Head of caudate nucleus (tissue), 42 donors: ENCODE data around the gene EIF4E1B.

ENCODE experiments used
- DNase-seq, 42 donors: peaks; one replicate each; pipeline versions ENCODE4 v3.0.0 to v3.0.0-alpha.2; 2020 to 2021; ENCODE audit warnings: mixed read lengths in 7 of 42
- intact Hi-C: fragments of 100-400 bp; cut with DNase I; formaldehyde crosslinking; loops from one replicate; pipeline ENCODE4 v1.15.0; 2022

Gene EIF4E1B

DNA sequence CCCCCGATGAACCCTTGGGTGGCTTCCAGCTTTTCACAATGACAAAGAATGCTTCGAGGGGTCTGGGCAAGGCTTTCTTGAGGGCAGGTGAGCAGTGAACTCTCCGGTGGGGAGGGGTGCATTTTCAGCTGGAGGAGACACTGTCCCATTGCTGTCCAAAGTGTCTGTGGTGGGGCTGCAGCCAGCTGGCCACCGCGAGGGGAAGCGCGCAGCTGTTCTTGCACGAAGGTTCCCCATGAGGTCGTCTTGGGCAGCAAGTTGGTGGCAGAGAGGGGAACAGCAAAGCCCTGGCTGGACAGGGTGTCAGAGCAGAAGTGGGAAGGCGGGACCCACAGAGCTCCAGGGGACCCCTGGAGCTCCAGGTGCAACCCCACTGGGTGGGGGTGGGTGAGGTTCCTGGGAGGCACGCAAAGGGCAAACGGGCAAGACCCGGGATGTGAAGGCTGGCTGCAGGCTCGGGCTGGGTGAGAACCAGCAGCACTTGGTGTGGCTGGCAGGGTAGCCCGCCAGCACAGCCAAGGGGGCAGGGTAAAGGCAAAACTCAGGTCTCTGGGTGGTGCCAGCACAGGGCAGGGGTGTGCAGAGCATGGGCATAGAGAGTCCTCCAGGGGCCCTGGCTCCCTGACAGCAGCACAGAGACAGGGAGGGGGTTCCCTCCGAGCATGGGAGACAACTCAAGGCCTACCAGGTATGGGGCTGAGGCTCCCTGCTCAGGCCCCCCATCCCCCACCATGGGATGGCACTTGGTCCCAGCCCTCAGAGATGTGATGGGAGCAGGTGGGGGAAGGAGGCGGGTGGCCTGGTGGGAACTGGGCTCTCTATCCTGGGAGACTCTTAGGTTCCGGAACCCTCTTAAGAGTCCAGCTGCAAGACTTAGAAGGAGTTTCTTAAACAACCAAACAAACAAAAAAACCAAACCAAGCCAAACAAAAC, 43.4 kb downstream of the EIF4E1B start:
- intact Hi-C loops: no loop called here
- no peak for DNase-seq

DNA sequence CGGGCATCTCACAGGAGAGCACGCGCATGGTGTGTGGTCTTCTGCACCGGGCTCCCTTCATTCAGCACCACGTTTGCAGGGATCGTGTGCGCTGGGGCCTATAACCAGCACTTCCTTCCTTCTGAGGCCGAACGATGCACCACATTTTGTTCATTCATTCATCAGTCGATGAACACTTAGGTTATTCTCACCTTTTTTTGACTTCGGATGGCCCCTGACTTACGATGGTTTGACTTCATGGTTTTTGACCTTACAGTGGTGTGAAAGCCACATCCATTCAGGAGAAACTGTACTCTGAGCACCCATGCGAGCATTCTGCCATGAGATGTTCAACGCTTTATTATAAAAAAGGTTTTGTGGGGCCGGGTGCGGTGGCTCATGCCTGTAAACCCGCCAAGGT, 44.3 kb downstream of the EIF4E1B start:
- DNase-seq: no peak
- intact Hi-C loops: no loop called here

DNA sequence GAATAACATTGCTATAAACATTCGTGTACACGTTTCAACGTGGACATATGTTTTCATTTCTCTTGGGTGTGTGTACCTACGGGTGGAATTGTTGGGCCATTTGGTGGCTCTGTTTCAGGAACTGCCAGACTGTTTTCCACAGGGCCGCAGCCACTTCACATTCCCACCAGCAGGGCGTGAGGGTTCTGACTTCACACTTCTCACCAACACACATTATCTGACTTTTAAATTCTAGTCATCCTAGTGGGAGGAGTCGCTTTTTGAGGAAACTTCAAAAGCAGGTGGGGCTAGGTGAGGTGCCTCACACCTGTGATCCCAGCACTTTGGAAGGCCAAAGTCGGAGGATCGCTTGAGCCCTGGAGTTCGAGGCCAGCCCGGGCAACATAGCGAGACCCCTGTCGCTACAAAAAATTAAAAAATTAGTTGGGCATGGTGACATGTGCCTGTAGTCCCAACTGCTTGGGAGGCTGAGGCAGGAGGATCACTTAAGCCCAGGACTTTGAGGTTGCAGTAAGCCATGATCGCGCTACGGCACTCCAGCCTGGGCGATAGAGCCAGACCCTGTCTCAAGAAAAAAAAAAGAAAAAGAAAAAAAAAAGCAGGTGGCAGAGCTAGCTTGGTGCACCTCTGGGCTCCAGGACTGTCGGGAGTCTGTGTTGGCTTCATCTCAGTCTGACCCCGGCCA, 45.3 kb downstream of the EIF4E1B start:
- DNase-seq: no peak
- intact Hi-C loops: no loop called here

DNA sequence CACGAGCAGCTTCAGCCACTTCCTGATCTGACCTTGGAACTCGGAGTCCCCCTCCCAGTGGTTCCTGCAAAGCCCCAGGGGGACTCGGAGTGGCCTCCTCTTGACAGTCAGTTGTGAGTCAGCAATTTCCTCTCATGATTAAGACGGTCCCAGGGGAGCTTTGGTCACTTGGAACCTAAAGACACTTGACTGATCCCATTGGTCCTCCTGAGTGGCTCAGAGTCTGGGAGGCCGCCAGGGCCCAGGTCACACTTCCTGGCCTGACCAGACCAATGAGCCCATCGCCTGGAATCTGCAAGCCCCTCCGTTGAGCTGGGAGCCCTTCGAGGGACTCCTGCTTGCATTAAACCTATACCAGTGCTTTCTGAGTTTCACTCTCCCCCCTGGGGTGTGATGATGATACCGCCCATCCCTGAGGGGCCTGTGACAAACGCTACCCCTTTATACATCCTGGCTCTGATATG, 45.9 kb downstream of the EIF4E1B start:
- DNase-seq: no peak

DNA sequence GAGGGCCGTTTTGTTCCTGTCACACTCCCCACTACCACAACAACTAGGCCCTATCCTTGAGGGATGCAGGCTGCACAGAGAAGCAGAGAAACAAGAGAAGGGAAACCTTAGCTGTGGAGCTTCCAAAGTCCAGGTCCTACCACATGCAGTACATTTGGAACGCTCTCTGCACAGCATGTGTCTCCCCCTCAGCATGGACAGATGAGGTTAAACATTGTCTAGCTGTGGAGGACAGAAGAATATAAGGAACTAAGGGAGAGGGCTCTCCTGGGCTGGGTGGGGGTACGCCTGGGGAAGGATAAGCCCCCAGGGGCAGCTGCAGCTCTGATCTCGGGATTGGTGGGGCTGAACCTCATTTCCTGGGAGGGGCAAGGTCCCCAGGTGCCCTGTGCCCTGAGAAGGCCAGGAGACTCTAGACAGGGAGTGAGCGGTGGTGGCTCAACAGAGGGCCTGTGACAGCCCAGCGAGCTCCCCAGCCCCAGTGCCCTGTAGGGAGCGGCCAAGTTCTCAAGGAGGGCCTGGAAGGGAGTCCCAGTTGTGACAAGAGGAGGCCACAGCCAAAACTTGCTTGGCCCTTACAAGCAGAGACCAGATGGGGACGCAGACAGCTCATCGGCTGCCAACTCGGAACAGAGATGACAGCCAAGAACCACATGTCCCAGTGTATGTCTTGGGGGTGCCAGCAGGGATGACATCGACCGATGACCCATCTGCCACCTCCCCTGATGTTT, 46.9 kb downstream of the EIF4E1B start:
- DNase-seq: no peak
- intact Hi-C loops: no loop called here

More for the DNA sequence above, 45.9 kb downstream of the EIF4E1B start:
- intact Hi-C loops: no loop called here

DNA sequence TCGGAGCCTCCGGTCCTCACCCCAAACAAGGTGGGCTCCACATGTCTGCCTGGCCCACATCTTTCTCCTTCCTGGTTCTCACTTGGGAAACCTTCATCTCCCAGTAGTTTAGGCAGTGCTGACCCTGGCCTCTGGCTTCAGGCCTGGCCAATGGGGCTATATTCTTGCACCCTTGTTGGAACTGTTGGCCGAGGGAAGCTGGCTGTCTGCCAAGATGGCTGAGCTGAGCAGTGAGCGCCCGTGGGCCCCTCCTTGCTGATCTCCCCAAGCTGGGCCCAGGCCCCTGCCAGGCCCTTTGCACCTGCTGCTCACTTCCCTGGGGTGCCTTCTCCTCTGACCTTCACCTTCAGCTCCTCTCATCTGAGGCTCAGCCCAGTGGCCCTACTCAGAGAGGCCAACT, 48.1 kb downstream of the EIF4E1B start:
- intact Hi-C loops: no loop called here
- DNase-seq: no peak

DNA sequence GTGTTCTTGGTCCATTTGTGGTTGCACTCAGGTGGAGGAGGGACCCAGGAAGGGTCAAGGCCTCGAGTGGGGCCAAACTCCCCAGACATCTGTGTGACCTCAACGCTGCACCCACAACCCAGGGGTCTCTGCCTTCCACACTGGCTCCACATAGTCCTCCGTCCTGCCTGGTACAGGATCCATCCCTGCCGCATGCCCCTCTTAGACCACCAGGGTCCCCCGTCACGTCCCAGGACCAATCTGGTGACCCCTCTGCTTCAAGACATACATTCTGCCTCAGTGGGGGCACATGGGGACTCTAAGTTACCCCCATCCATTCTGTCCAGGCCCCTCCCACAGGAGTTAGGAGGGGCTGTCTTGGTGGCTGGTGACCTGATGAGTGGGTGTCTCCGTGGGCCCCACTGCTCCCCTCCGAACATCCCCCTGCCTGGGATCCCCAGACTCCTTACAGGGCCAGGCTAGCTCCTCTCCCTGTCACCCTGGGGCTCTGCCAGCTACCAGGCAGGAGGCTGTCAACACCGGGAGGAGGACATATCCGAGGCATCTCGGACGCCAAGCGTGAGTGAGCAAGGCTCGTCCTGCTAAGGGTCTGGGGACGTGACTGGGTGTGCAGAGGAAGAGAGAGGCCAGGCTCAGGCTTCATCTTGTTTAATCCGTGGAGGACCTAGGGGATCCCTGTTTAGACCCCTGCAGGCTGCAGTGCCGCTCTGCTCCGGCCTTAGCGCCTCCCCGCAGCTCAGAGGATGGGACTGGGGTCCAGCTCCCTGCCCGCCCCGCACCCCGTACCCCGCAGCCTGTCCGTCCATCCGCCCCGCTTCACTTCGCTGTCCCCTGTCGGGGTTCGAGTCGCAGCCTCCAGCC, 49.1 kb downstream of the EIF4E1B start:
- intact Hi-C loops: no loop called here
- DNase-seq: no peak

DNA sequence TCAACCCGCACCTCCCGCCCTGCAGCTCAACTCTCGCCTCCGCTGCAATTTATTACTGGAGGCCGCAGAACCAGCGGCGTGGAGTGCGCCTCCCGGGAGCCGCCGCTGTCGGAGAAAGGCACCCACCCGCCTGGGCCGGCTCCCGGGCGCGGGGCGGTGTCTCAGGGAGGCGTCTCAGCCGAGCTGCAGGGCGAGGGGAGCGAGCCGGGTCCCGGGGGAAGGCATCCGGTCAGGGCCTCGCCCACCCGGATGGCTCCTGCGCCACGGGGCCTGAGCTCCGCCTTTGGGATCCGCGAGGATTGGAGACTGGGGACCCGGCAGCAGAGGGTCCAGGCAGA, 49.7 kb downstream of the EIF4E1B start:
- no peak for DNase-seq

DNA sequence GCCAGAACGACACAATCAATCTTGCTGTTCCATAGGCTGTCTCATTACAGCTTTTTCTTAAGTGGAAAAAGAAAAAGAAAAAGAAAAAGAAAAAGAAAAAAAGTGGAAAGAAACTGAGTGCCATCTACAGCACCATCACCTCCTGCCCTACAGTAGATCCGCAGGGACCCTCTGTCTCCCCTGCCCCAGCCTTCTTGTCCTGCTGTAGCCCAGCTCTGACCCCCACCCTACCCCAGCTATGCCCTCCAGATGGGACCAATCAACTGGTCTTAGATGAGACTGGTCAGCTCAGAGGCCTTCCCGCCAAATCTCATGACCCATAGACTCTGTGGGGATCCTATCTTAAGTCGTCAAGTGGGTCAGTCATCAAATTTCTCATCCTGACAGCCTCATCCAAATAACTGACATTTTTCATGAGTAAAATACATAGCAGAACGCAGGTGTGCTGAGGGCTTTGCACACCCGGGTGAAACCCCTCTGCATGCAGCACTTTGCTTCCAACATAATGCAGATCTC, 51.6 kb downstream of the EIF4E1B start:
- no peak for DNase-seq
- intact Hi-C loops: no loop called here

More for the DNA sequence above, 49.7 kb downstream of the EIF4E1B start:
- intact Hi-C loops: no loop called here

DNA sequence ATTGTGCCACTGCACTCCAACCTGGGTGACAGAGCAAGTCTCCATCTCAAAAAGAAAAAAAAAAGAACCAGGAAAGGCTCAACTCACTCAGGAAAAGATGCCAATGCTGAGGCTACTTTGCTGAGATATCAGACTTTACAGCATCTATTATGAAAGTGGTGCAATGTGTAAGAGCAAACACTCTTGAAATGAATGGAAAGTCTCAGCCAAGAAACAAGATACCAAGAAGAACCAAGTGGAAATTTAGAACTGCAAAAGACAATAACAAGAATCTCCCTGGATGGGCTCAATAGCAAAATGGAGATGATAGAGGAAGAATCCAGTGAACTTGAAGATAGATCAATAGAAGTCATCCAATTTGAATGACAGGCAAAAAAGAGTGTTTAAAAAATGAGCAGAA, 54.5 kb downstream of the EIF4E1B start:
- intact Hi-C loops: no loop called here
- no peak for DNase-seq

DNA sequence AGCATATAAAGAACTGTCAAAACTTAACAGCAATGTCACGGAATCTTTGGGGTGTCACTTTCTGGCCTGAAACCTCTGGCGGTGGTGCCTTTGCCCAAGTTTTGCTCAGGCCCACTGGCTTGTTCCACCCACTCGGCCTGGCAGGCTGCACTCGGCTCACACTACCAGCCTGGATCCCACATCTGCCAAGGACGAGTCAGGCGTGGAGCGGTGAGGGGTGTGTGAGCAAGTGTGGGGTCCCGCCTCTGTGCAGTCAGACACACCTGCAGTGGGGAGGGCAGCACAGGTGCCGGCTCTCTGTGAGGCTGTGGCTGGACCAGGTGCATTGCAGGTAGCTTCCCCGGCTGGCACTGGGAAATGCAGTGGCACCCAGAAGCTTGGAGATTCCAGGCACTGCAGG, 56.8 kb downstream of the EIF4E1B start:
- intact Hi-C loops: no loop called here
- DNase-seq: no peak

DNA sequence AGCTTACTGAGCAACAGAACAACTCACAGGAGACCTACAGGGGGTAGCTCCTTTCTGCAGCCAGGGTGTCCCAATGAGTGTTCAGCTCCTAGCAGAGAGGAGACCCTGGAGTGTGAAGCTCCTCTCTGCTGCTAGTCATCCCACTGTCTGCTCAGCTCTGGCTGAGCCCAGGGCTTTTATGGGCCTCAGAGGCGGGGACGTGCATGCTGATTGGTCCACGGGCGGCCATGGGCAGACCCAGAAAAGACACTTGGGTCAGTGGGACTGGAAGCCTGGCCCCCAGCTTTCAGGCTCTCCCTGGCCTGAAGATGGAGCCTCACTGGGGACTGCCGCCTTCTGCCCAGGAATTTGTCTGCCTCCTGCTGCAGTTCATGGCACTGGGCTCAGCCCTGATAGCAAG, 57.4 kb downstream of the EIF4E1B start:
- no peak for DNase-seq
- intact Hi-C loops: no loop called here

DNA sequence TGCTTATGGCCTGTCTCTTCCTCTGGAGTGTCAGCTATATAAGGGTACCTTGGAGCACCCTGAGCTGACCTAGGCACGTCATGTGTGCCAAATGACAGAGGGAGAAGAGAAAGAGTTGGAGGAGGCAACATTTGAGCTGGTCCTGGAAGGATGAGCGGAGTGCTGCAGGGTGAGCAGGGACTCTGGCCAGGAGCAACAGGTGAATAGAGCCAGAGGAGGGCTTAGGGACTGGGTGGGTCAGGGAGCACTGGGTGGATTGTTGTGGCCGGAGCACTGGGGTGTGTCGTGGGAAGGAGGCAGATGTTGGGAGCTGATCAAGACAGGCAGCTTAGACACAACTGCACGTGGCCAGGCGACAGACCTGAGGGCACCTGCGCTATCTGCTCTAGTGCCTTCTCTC, 60.4 kb downstream of the EIF4E1B start:
- no peak for DNase-seq
- intact Hi-C loops: no loop called here

DNA sequence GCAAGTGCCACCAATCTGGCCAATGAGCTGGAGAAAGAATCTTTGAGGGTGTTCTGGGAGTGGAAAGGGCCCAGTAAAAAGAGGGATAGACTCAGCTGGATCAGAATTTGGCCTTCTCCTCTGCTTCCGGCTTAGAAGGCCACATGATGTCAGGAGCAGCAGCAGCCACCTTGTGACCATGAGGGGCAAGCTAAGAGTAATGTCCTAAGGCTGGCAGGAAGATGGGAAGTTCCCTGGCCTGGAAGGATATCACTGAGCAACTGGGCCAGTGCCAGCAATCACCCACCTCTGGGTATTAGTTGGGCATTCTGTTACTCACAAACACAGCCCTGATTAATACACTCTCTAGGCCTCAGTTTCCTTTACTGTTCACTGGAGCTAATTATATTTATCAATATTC, 61.0 kb downstream of the EIF4E1B start:
- no peak for DNase-seq
- intact Hi-C loops: no loop called here

DNA sequence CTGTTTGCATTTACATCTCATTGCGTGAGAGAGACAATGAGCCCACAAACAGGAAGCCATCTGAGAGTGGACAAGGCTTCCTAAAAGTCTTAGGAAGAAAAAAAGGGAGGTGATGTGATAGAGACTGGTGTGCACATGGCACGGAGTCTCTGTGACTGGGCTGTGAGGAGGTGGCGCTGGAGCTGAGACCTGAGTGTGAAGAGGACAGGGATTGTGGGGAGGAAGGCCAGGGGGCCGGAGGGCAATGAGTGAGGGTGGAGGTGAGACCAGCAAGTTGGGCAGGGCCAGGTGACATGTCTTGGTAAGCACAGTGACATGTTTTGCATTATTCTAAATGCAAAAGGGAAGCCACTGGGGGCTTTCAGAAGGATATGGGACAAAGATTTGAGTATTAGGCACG, 61.9 kb downstream of the EIF4E1B start:
- intact Hi-C loops: no loop called here
- DNase-seq: no peak

DNA sequence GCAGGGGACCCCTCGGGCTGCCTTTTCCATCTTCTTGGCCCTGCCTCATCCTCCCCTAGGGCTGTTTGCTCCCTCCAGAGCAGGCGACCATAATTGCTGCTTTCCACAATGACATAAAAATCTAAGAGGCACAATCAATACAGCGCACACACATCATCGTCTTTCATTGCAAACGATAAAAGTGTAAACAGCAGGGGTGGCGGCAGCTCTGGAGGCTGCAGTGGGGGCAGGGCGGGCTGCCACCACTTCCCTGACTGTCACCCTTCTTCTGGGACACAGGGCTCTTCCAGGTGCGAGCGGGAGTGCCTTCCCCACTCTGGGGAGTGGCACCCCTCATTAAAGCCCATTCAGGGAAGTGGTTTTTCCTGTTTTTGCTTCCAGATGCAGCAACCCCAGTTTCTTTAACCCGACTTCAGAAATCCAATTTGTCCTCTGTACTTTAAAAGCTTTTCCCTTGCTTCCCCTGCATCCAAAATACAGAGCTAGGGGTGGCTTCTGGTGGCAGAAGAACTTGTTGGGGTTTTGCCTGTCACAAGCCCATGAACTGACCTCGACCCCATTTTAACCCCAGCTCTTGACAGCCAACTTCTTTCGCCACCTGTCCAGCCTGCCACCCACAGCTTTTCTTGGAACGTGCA, 62.5 kb downstream of the EIF4E1B start:
- DNase-seq: no peak

DNA sequence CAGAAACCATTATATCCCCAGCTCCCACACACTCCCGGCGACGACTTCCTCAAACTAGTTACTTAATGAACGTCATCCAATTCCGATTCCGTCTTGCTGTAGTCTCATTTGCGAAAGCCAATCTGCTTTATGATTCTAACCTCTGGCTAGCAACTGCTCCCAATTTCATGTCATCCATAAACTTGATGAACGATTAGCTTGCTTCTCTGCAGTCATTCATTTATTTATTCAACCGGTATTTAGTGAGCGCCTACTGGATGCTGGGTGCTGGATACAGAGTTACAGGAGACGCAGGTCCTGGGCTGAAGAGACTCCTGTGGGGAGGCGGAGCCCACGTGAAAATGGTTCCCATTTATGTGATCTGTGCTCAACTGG, 63.0 kb downstream of the EIF4E1B start:
- no peak for DNase-seq
- intact Hi-C loops: no loop called here

More for the DNA sequence above, 62.5 kb downstream of the EIF4E1B start:
- intact Hi-C loops: no loop called here

DNA sequence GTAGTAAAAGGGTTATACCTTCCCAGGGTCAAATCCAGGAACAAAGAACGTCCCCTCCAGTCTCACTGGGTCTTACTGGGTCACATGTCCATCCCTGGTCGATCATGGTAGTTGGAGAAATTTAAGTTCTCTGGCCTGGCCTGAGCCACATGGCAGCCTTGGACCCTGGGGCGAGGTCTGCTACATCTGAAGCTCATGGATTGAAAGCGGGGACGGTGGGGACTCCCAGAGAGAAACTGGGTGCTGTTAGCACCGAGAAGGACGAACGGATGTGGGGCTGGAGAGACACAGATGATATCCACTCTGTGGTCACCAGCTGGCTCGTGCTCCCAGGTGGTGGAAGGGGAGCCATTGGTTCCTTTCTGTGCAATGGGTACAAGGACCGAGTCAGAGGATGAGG, 63.7 kb downstream of the EIF4E1B start:
- intact Hi-C loops: no loop called here
- no peak for DNase-seq
